HG03135 (cell line): ENCODE measurements around the gene DUSP9.

Experiments used
- ATAC-seq: cut with Tn5 transposase; IDR thresholded peaks from one replicate; pipeline ENCODE4 v1.9.1; 2021; ENCODE audit warnings: mild to moderate bottlenecking, moderate library complexity; ENCODE audit not compliant: unreplicated experiment

Gene DUSP9

DNA sequence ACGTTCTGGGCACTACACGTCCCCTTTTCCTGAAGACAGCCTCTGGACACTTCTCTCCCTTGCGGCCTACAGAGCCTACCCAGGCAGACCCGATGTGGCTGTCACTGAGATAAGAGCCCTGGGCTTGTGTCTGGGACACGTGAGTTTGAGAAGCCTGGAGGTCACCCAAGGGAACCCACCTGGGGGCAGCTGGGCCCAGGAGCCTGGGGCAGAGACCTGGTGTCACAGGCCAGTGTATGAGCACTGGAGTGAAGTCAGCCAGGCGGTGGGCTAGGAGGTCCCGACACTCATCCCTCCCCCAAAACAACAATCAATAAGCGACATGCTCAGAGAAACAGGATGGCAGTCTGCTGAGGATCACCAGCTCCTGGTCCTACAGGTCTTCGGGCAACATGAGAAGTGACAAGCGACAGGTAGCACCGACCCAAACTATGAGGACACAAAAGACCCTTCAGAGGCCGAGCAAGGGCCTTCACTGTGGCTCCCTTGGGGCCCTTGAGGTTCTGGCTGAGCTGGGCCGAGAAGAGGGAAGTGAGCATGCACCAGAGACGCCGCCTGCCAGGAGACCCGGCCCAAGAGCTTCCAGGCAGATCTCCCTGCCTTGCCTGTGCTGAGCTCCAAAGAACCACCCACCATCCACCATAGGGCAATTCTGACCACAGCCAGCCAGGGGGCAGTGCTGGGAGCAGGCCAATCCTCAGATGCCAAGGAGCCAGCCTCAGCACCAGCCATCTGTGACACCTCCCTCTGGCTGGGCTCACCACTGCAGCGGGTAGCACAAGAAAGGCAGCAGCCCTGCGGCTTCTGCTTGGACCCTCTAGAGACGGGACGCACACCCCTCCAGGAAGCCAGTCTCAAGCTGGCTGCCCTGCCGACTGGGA lies 11.0 kb upstream of the DUSP9 start:
- no peak for ATAC-seq

DNA sequence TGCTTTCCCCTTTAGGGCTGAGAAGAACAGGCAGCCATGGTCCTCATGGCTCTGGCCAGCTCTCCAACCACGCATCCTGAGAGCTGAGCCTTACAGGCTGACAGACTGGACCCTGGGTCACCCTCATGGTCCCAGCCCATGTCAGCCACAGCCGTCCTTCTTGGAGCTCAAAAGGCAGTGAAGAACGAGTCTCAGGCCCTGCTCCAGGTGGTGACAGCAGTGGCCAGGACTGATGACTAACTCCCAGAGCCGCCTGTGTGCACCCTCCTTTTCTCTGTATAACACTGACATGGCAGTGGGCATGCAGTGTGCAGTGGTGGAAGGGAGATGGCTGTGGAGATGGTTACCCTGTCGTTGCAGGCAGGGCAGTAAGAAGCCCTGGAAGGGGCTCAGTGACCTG lies 10.3 kb upstream of the DUSP9 start:
- no peak for ATAC-seq

DNA sequence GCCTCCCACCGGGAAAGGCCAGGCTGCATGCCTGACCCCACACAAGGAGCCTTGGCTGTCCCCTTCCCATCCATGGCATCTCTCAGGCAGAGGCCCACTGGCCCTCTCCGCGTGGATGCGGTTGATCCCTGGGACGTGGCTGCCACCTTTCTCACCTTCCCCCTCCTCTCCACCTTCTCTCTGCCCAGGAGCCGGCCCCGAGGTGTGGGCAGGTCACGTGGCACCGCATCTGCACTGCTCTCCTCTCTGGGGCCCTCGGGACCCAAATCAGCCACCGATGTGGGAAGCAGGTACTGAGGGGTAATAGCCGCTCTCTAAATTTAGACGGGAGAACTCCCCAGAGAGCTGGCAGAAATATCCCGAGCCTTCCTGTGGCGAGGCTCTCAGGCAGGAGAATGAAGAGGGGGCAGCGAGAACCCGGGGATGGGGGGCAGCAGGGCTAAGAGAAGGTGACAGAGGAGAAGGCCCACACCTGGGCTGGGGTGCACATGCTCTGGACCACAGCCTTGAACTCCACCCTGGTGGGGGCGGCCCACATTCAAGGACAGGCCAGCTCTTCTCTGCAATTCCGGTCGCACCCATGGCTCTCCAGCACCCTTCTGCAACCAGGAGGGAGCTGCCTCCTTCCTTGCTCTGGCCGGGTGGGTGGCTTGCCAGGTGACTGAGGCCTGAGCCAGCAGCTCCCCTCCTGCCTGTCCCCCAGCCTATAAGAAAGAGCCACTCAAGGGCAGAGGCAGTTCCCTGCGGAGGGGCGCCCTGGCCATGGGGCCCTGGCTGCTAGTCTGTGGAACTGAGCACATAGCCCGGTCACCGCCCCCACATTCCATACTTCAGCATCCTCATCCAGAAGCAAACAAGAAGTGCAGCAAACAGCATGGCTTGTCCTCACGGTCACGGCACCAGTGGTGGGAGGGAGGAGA lies 9.6 kb upstream of the DUSP9 start:
- no peak for ATAC-seq

DNA sequence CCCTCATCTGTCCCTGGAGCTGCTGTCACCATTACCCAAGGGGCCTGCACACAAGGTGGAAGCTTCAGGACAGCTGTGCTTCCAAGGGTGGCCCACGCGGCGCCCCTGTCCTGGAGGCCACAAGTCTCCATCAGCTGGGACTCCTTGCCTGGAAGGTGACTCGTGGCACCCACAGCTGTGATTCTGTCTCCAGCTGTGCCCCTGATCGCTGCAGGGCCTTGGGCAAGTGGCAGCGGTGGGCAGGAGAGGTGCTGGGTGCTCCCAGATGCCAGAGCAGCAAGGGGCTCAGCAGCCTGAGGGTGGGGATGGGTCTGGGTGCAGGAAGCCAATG lies 9.0 kb upstream of the DUSP9 start:
- ATAC-seq: no peak

DNA sequence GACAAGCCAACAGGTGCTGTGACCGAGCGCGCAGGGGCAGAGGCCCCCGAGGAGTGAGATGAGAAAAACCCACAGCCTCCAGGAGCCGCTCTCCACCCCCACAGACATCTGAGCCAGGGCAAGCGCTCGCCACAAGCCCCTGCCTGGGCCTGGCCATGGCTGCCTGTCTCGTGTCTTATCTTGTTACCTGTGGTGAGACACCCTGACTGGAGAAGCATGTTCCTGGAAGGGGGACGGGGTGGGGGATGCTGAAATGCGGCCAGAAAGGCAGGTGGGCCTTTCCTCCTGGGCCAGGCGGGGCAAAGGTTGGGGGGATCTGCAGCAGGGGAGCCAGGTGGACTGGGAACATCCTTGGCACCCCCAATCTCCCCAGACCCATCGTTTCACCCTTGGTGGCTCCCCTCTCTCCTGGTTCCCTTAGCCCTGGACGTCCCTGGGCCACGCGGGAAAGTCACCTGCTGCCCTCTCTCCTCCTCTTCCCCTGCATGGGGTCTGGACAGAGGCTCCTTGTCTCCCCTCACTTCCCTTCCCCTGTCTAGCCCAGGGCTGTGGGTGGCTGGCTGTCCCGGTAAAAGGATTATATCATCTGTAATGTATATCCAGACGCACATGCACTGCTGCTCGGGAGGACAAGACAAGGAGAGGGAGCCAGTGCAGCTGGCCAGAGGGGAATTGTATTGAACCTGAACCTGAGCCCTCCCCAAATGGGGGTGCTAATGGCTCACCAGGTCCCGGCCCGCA lies 8.4 kb upstream of the DUSP9 start:
- ATAC-seq: no peak

DNA sequence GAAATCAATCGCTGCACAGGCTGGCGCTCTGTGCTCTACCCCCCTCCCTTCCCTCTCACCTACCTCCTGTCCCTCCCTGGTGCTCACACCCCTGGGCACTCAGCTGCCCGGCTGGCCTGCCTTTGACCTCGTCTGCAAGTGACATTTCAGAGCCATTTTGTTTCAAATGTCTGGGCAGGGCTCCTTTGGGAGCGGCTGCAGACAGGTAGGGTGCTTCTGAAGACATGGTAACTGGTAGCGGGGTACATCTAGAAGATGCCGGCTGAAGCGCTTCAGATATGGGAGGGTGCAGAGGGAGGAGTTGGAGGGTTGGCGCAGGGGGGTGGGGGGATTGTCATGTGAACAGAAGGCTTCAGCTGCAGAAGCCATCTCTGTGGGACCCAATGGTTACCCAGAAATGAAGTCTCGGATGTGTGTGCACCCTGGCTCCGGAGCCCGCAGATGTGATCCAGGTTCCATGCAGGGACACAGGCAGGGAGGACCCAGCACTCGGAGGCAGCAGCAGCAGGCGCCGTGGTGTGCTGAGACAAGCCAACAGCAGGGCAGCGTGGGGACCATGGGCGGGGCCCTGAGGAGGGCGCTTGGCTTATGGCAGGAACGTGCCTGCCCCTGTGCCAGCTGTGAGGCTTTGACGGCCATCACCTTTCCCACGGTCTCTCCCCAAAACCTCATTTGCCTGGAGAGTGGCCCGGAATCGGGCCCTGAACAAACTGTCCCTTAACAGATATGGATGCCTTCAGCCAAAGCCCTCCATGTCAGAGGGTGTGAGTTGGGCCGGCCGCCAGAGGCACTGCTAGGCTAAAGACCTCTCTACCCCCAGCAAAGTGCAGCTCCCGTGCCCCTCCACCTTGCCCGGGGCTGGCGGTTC lies 7.6 kb upstream of the DUSP9 start:
- no peak for ATAC-seq

DNA sequence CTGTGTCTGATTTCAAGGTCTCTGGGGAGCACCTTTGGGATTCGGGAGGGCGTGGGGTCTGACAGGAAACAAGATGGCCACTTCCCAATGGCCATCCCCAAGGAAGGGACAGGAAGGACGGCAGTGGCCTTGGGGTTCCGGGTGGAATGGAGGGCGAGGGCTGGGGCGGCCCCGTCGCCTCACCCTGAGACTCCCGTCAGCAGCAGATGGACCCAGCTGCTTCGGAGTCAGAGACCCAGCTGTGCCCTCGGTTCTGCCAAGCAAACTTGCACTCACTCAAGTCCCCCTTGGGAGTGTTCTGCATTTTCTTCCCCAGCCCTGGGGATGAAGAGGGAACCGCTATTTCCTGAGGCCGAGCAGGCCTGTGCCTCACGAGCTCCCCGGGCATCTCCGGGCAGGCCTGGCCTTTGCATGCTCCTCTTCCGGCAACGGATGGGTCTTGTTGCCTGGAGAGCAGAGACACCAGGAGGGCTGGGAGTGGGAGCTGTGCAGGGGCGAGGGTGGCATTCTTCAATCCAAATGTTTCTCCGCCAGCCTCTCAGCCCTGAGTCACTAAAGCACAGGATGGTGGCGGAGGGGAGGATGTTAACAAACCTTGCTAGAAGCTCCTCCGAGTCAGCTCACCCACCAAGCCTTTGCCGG lies 6.8 kb upstream of the DUSP9 start:
- ATAC-seq: no peak

DNA sequence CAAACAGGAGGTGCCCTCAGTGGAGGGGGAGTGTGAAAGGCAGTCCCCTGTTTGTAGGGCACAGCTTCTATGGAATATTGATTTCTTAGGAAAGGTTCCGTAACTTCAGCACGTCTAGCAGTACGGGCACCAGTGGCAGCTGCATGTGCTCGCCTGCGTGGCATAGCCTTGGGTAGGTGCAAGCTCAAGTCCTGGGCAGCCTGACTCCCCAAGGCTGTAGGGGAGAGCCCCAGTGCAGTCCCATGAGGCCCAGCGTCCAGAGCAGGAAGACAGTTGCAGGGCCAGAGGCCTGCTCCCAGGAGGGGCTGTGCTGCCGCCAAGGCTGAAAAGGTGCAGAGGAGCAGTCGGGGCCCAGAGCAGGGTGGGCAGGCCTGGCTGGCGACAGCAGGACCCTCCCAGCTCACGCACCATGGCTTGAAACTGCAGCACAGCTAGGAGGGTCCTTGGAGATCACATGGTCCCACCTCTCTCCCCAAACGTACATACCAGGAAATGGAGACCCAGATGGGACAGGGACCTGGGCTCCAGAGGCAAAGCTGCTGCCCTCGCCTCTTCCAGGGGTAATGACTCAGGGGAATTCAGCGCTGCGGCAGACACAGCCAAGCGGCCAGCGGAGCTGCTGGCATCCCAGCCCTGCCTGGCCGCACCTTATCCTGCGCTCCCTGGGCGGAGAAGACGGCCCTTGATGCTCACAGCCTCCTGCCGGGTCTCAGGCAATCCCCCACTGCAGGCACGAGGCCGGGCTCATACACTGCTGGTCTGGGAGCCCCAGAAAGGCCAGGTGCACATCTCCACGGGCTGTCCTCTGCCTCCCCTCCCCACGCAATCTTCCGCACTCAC lies 6.0 kb upstream of the DUSP9 start:
- no peak for ATAC-seq

DNA sequence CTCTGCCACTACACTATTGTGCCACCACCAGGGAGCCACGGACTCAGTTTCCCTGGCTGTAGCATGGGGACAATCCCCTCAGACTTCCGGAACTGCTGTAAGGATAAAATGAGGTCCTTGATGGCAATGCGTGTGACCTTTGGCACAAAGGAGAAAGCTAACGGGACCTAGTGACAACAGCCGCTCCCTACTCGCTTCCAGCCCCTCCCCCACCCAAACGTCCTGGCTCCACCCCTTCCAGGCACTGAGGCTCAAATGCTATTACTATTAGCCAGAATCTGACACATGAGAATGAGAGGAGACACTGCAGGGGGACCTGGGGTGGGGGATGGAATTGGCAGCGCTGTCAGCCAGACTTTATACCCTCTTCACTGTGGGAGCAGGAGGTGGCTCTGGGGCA lies 5.4 kb upstream of the DUSP9 start:
- no peak for ATAC-seq

DNA sequence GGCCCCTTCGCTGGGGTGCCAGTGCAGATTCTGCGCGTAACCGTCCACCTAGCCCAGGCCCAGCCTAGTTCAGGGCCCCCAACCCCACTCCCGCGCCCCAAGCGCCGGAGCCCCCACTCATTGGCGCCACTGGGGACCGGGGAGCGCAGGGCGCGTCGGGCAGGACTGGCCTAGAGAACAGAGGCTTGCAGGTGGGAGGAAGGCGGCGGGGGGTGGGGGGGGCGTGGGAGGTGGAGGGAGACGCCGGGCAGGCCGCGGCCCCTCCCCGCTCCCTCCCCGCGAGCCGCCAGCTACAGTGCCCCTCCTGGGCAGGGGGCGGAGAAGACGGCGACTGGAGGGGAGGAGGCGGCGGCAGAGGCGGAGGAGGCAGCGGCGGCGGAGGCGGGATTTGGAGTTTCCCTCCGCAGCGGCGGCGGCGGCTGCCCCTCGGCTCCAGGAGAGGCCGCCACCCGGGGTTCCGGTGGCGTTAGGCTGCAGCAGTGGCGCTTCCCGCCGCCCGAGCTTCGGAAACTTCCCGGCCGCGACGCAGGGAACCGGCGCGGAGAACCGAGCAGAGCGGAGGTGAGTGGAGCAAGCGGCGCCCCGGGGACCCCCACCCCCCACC lies 4.8 kb upstream of the DUSP9 start:
- no peak for ATAC-seq

DNA sequence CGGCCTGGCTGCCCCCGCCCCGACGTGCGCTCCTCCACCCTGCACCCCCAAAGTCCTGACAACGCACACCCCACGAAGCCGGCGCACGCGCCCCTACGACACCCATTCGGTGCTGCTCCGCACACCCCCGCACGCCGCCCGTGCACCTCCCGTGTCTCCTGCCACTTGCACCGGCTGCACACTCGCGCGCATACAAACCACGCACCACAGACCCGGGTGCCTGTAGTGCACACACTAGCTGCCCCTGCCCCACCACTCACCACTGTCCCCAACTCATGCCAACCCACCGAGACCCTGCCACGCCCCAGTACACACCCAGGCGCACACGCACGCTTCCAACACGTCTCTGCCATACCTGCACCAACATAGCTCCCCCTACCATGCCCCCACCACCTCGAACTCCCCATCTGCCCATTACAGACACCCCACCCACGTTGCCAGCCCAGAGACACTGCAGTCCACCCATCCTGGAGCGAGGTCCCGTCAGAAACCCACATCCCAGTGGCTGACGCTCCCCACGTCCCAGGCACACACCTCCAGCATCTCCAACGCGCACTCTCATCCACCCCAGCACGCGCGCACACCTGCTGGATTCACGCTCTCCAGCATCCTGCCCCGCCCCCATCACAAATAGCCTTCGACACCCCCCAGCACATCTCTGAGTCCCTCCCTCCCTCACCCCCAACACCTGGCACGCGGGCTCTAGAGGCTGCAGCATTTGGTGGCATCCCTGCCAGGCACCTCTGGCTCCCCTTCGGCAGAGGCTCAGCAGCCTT lies 4.2 kb upstream of the DUSP9 start:
- ATAC-seq: no peak

DNA sequence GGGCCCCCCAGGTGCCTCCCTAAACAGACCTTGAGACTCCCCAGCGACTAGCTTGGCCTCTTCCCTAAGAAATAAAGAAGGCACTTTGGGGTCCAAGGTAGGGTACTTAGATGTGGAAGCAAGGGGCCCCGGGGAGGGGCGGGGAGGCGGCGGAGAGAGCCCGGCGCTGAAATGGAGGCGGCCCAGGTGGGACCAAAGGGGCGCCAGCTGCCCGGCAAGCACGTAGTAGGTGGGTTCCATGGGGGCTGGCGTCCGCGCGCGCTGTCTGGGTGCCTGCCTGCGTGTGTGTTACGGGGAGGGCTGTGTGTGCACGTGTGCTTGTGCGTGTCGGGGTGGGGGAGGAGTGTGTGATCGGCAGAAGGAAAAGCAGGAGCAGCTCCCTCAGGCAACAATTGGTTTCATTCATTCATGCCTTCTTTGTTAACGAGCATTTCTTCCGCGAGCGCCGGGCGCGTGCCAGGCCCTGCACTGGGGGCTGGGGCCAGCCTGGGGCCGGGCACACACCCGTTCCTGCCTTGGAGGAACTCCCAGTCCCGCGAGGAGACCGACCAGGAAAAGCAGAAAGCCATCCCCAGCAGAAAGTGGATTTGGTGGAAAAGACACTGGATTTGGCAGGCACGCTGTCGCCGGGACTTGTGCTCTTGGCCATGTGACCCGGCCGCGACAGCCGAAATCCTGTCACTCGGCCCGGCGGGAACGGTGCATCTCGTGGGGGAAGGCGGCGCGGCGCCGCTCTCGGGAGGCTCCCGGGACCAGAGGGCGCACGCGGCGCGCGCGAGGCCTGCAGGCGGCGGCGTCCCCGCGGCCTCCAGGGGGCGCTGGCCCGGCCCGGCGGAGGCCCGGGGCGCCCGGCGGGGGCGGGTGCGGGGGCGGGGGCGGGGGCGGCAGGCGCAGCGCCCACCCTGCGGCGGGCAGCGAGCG lies 3.3 kb upstream of the DUSP9 start:
- ATAC-seq: no peak

DNA sequence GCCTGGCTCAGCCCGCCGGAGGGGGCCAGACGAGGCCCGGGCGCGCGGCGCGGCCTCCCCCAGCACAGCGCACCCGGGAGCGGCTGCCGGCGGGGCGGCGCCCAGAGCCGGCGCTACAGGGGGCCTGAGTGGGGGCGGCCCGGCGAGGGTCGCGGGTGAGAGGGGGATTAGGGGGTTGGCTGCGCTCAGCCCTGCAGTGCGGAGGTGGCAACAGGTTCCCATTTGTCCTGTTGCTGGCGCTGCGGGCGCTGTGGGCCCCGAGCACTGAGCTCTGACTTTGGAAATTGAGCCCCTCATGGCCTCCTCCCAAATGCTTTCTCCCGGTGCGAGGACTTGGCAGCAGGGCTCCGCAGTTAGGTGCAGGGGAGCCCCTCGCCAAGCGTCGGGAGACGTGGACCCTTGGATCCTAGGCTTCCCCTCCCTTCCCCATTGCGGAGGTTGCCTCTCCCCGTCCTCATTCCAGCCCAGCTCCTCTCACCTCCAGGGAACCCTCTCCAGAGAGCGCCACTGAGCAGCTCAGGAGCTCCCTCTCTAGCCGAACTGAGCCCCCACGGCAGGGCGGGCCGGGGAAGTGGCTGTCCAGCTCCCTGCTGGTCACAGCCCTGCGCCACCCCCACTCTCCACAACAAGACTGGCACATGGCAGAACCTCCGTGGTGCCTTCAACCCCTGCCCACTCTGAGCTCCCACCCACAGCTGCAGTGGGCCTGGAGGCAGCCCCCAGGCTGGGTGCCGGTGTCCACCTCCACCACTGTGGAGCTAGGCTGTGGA lies 2.5 kb upstream of the DUSP9 start:
- no peak for ATAC-seq

DNA sequence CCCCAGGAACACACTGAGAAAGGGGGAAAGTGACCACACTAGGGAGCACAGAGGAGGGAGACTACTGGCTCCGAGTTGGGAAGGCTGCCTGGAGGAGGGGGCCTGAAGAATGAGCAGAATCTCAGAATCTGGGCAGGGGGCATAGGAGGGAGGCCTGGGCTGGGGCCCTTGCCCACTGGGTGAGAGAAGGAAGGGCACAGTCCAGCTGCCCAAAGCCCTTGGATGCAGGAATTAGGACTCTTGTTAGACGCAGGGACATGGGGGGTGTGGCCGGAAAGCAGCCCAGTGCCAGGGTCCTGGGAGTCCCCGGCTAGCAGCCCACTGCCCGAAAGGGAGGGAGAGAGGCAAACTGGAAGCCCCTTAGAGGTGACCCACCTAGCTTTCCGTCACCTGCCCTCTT lies 1.9 kb upstream of the DUSP9 start:
- no peak for ATAC-seq

DNA sequence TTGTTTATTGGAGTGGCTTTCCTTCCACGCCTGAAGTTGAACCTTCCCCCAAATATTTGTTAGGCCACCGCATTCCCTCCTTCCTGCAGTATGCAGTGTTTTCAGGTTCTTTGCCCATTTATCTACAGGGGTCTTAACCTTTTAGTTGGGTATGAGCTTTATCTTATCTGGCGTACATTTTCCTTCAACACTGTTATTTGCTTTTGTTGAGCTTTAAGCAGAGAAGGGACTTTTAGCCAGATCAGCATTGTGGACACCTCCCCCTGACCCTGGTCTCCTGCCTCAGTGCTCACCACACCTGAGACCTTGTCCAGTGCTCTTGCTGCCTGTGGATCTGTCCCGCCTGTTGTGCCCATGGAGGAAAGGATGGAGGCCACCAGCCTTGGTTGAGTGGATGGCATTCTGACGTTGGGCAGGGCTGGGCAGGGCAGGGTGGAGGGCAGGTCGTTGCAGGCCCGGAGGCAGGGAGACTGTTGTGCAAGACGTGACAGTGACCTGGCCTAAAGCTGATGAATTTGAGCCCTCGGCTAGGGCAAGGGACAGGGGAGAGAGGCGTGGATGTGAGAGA lies 998 bp upstream of the DUSP9 start:
- no peak for ATAC-seq
